Chondrocyte (in vitro differentiated cells): ENCODE data around the gene RAB1A. TPM values are rescaled to one million over a fixed set of nuclear protein-coding genes. Genes with fewer than 3 reads are reported as not detected.

Experiments used
- DNase-seq: peaks from one replicate; pipeline ENCODE4 v3.0.0; 2021; ENCODE audit warnings: mixed read lengths, low spot score
- H3K27ac Mint-ChIP-seq: one replicate; pipeline ENCODE4 v1.8.0; 2021; ENCODE audit warnings: mild to moderate bottlenecking, moderate library complexity, mixed read lengths; ENCODE audit not compliant: unreplicated experiment
- H3K27me3 Mint-ChIP-seq: 2 replicates; pipeline ENCODE4 v1.8.0; 2021; ENCODE audit warnings: low read depth, mixed read lengths
- H3K36me3 Mint-ChIP-seq: 2 replicates; pipeline ENCODE4 v1.8.0; 2021; ENCODE audit warnings: low read depth, mixed read lengths
- H3K4me1 Mint-ChIP-seq: 2 replicates; pipeline ENCODE4 v1.8.0; 2021; ENCODE audit warnings: low read depth, mild to moderate bottlenecking, mixed read lengths
- H3K4me3 Mint-ChIP-seq: one replicate; pipeline ENCODE4 v1.8.0; 2021; ENCODE audit warnings: mild to moderate bottlenecking, moderate library complexity, mixed read lengths; ENCODE audit not compliant: unreplicated experiment
- H3K9me3 Mint-ChIP-seq: 2 replicates; pipeline ENCODE4 v1.8.0; 2021; ENCODE audit warnings: low read depth, mixed read lengths
- total RNA-seq: library from RNA; stranded (reverse); gene quantifications from 3 replicates; pipeline ENCODE4 v1.2.1, GENCODE V29; 2021
- TF ChIP-seq, protein P1 (sequence below): fragments of 200-600 bp; sonication (generic); IDR thresholded peaks from 2 replicates; pipeline ENCODE4 v1.5.0; 2021; ENCODE audit warnings: antibody characterized with exemption, mild to moderate bottlenecking, moderate library complexity

RAB1A gene
- total RNA-seq, 1 donor from 2014 or later: 192 TPM

DNA sequence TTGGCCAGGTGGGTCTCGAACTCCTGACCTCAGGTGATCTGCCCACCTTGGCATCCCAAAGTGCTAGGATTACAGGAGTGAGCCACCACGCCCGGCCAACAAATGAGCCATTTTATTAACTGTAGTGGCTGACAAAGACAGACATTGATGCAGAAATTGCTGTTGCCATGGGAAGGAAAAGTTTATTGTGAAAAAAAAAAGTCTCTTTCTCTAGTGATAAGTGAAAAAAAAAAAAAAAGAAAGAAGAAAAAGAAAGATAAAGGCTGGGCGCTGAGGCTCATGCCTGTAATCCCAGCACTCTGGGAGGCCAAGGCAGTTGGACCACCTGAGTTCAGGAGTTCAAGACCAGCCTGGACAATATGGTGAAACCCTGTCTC is 39.8 kb upstream of the RAB1A start:
- Mint-ChIP-seq H3K4me1 (no peaks in the 10 kb centered on the region), H3K27ac (no peak overlapping the region), H3K4me3 (no peak overlapping the region), H3K9me3 (no peaks in the 10 kb centered on the region), H3K27me3 (no peaks in the 10 kb centered on the region), H3K36me3 (no peaks in the 10 kb centered on the region)
- no peak for DNase-seq
- TF ChIP-seq, protein P1, sequence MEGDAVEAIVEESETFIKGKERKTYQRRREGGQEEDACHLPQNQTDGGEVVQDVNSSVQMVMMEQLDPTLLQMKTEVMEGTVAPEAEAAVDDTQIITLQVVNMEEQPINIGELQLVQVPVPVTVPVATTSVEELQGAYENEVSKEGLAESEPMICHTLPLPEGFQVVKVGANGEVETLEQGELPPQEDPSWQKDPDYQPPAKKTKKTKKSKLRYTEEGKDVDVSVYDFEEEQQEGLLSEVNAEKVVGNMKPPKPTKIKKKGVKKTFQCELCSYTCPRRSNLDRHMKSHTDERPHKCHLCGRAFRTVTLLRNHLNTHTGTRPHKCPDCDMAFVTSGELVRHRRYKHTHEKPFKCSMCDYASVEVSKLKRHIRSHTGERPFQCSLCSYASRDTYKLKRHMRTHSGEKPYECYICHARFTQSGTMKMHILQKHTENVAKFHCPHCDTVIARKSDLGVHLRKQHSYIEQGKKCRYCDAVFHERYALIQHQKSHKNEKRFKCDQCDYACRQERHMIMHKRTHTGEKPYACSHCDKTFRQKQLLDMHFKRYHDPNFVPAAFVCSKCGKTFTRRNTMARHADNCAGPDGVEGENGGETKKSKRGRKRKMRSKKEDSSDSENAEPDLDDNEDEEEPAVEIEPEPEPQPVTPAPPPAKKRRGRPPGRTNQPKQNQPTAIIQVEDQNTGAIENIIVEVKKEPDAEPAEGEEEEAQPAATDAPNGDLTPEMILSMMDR: no peak

DNA sequence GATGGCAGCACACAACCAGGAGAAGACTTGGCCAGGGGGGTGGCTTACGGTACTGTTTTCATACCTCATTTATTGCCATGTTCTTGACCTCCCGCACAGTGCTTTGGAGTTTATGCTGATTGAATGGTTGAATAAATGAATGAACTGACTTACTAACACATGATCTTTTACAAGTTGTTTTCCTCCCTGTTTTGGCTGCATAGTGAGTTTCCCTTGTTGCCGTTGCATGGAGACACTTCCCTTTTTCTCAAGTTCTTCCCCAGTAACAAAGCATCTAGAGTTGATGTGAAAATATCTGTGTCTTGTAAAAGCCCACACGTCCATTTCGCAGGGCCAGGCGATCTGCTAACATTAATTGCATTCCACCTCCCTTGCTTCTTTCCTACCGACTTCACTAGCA is 35.7 kb upstream of the RAB1A start:
- H3K36me3 Mint-ChIP-seq: no peaks in the 10 kb centered on the region
- TF ChIP-seq, protein P1: no peak
- DNase-seq: no peak
- H3K9me3 Mint-ChIP-seq: no peaks in the 10 kb centered on the region
- H3K27me3 Mint-ChIP-seq: no peaks in the 10 kb centered on the region
- peaks cover 9% of the 10 kb centered on the region for H3K4me1 Mint-ChIP-seq
- H3K27ac Mint-ChIP-seq: no peak overlapping the region
- H3K4me3 Mint-ChIP-seq: no peak overlapping the region

DNA sequence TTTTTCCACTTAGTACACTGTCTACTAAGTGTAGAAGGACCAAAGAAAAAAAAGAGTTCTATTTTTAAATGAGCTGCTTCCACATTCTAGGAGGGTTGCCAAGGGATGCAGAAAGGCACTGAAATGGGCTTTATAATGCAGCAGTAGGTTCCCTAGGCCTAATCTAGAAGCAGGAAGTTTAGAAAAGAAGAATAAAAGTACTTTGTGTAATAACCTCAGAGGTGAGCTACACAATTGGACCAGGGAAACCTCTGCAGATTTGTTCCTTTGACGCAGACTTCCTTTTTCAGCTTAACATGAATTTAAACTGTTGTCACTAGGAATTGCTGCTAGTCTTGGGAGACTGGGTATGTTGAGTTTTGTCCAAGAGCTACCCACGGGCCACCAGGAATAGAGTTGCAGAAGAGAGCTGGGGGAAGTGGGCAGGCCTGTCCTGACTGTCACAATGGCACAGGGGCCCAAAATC is 34.6 kb upstream of the RAB1A start:
- peaks cover 9% of the 10 kb centered on the region for H3K4me1 Mint-ChIP-seq
- DNase-seq: no peak
- no peak overlapping the region for H3K4me3 Mint-ChIP-seq
- H3K9me3 Mint-ChIP-seq: no peaks in the 10 kb centered on the region
- no peaks in the 10 kb centered on the region for H3K36me3 Mint-ChIP-seq
- TF ChIP-seq, protein P1: no peak
- peak overlapping the region; percentile 41 for H3K27ac Mint-ChIP-seq
- no peaks in the 10 kb centered on the region for H3K27me3 Mint-ChIP-seq

GRCh38 chr2:65161551-65162100 is 31.7 kb upstream of the RAB1A start:
- no peaks in the 10 kb centered on the region for H3K9me3 Mint-ChIP-seq
- TF ChIP-seq, protein P1: no peak
- H3K4me1 Mint-ChIP-seq: peaks cover 9% of the 10 kb centered on the region
- no peak for DNase-seq
- H3K4me3 Mint-ChIP-seq: no peak overlapping the region
- no peaks in the 10 kb centered on the region for H3K27me3 Mint-ChIP-seq
- H3K36me3 Mint-ChIP-seq: no peaks in the 10 kb centered on the region
- no peak overlapping the region for H3K27ac Mint-ChIP-seq

DNA sequence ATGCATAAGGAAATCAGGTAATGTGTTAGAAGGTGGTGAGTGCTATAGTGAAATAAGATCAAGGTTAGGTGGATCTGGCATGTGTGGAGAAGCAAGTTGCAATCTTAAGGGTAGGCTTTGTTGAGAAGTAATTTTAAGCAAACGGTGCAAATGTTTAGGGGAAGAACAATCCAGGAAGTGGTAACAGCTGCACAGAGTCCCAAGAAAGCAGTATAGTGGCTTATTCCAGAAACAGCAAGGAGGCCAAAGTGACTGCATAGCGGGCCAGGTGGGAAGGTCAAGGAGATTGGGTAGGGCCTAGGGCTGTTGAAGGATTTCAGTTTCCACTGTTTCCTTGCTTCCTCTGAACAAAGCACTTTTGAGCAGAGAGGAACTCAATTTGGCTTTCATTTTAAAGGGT is 30.0 kb upstream of the RAB1A start:
- no peak for DNase-seq
- Mint-ChIP-seq H3K27ac (no peak overlapping the region), H3K27me3 (no peaks in the 10 kb centered on the region), H3K4me1 (peaks cover 9% of the 10 kb centered on the region), H3K4me3 (no peak overlapping the region), H3K36me3 (no peaks in the 10 kb centered on the region), H3K9me3 (no peaks in the 10 kb centered on the region)
- TF ChIP-seq, protein P1: no peak
